Activated CD4-positive, alpha-beta memory T cell treated with anti-CD3 and anti-CD28 coated beads for 36 hours (primary cell): ENCODE results near the gene PPIL1. TPM values are rescaled to one million over a fixed set of nuclear protein-coding genes. Genes with fewer than 3 reads are reported as not detected.

Source experiments
- CTCF ChIA-PET: fragments of 350-600 bp; sonication (Branson Sonifier 250); formaldehyde crosslinking; loops from one replicate; lab custom pipeline; 2021; ENCODE audit warnings: antibody characterized with exemption, inconsistent platforms; lab: Charles Lee
- POLR2A ChIA-PET: fragments of 350-600 bp; sonication (Branson Sonifier 250); formaldehyde crosslinking; loops from one replicate; lab custom pipeline; 2021; ENCODE audit warnings: antibody characterized with exemption; lab: Charles Lee
- DNase-seq: peaks from one replicate; pipeline ENCODE4 v3.0.0-alpha.2; 2020
- H3K27ac Mint-ChIP-seq: one replicate; pipeline ENCODE4 v1.8.0; 2021; ENCODE audit warnings: mixed read lengths
- H3K27me3 Mint-ChIP-seq: one replicate; pipeline ENCODE4 v1.8.0; 2021; ENCODE audit warnings: mixed read lengths
- H3K36me3 Mint-ChIP-seq: one replicate; pipeline ENCODE4 v1.8.0; 2021; ENCODE audit warnings: mixed read lengths
- H3K4me1 Mint-ChIP-seq: one replicate; pipeline ENCODE4 v1.8.0; 2021; ENCODE audit warnings: low read depth, mixed read lengths
- H3K4me3 Mint-ChIP-seq: one replicate; pipeline ENCODE4 v1.8.0; 2021; ENCODE audit warnings: mild to moderate bottlenecking, mixed read lengths
- H3K9me3 Mint-ChIP-seq: one replicate; pipeline ENCODE4 v1.8.0; 2021; ENCODE audit warnings: mixed read lengths
- intact Hi-C: fragments of 100-400 bp; cut with micrococcal nuclease; formaldehyde crosslinking; loops from one replicate; pipeline ENCODE4 v1.15.1; 2023
- total RNA-seq, 2 experiments: library from RNA; stranded (reverse); gene quantifications; one replicate each; pipeline ENCODE4 v1.2.3, GENCODE V29; 2021

The PPIL1 gene
- total RNA-seq, 2 experiments from 2014 or later: 38.5 to 40.6 TPM

GRCh38 chr6:36851626-36852025, 23.0 kb downstream of the PPIL1 start:
- H3K27me3 Mint-ChIP-seq: no peaks in the 10 kb centered on the region

GRCh38 chr6:36851149-36851614, 23.4 kb downstream of the PPIL1 start:
- Mint-ChIP-seq H3K27ac (no peak overlapping the region), H3K27me3 (no peaks in the 10 kb centered on the region), H3K4me3 (no peak overlapping the region), H3K4me1 (no peaks in the 10 kb centered on the region), H3K36me3 (peaks cover 45% of the 10 kb centered on the region), H3K9me3 (peaks cover 13% of the 10 kb centered on the region)
- ChIA-PET POLR2A (interaction anchor here (0.9 kb wide), 1 partner anchor 151 kb away, joined by 3 read pairs; no protein-coding TSS in a partner anchor), CTCF (interaction anchor here (0.6 to 5.2 kb wide), 25 partner anchors 9 to 1621 kb away, joined by 3 to 74 read pairs (median 4); partner anchors contain the start of genes MTCH1 and PPIL1)
- peak; percentile 34 for DNase-seq
- intact Hi-C loops: loop anchor here (1.0 to 2.0 kb wide), 3 partner anchors 68 to 89 kb away; no protein-coding TSS in a partner anchor

More at GRCh38 chr6:36851626-36852025, 23.0 kb downstream of the PPIL1 start:
- CTCF ChIA-PET: interaction anchor here (0.7 to 5.2 kb wide), 24 partner anchors 8 to 166 kb away, joined by 3 to 74 read pairs (median 4); partner anchors contain the start of genes MTCH1 and PPIL1
- POLR2A ChIA-PET: interaction anchor here (0.6 to 0.9 kb wide), 2 partner anchors 9 to 150 kb away, joined by 3 read pairs; no protein-coding TSS in a partner anchor
- H3K4me1 Mint-ChIP-seq: no peaks in the 10 kb centered on the region
- no peak overlapping the region for H3K27ac Mint-ChIP-seq
- H3K4me3 Mint-ChIP-seq: no peak overlapping the region
- peaks cover 13% of the 10 kb centered on the region for H3K9me3 Mint-ChIP-seq
- intact Hi-C loops: loop anchor here (1.0 to 2.0 kb wide), 3 partner anchors 69 to 89 kb away; no protein-coding TSS in a partner anchor
- DNase-seq: no peak
- peaks cover 49% of the 10 kb centered on the region for H3K36me3 Mint-ChIP-seq

- CTCF ChIA-PET: interaction anchor here (1.1 to 5.2 kb wide), 9 partner anchors 10 to 235 kb away, joined by 3 to 74 read pairs (median 8); partner anchors contain the start of gene PPIL1
- DNase-seq: no peak
- Mint-ChIP-seq H3K9me3 (peaks cover 13% of the 10 kb centered on the region), H3K4me1 (no peaks in the 10 kb centered on the region), H3K36me3 (peaks cover 41% of the 10 kb centered on the region), H3K27ac (no peak overlapping the region), H3K27me3 (no peaks in the 10 kb centered on the region), H3K4me3 (no peak overlapping the region)
- intact Hi-C loops: loop anchor here (2.0 kb wide), 1 partner anchor 67 kb away; no protein-coding TSS in a partner anchor
- POLR2A ChIA-PET: no interaction called here
These were observed 24.6 kb downstream of the PPIL1 start for GRCh38 chr6:36850021-36850420.

- no peaks in the 10 kb centered on the region for H3K4me1 Mint-ChIP-seq
- ChIA-PET POLR2A (interaction anchor here (1.1 kb wide), 1 partner anchor 8 kb away, joined by 3 read pairs; no protein-coding TSS in a partner anchor), CTCF (interaction anchor here (1.1 to 5.2 kb wide), 5 partner anchors 25 to 234 kb away, joined by 4 to 74 read pairs (median 8); partner anchors contain the start of gene PPIL1)
- H3K9me3 Mint-ChIP-seq: peaks cover 13% of the 10 kb centered on the region
- H3K36me3 Mint-ChIP-seq: peaks cover 38% of the 10 kb centered on the region
- no peaks in the 10 kb centered on the region for H3K27me3 Mint-ChIP-seq
- intact Hi-C loops: no loop called here
- no peak overlapping the region for H3K27ac Mint-ChIP-seq
- DNase-seq: no peak
- no peak overlapping the region for H3K4me3 Mint-ChIP-seq
These were observed 25.8 kb downstream of the PPIL1 start for GRCh38 chr6:36848658-36849441.

- no peak for DNase-seq
- intact Hi-C loops: no loop called here
- H3K27ac Mint-ChIP-seq: no peak overlapping the region
- peaks cover 30% of the 10 kb centered on the region for H3K36me3 Mint-ChIP-seq
- H3K4me3 Mint-ChIP-seq: no peak overlapping the region
- peaks cover 13% of the 10 kb centered on the region for H3K9me3 Mint-ChIP-seq
- ChIA-PET POLR2A (no interaction called here), CTCF (interaction anchor here (1.0 to 2.1 kb wide), 3 partner anchors 26 to 170 kb away, joined by 3 to 8 read pairs (median 6); partner anchors contain the start of gene PPIL1)
- H3K27me3 Mint-ChIP-seq: no peaks in the 10 kb centered on the region
- no peaks in the 10 kb centered on the region for H3K4me1 Mint-ChIP-seq
These were observed 26.6 kb downstream of the PPIL1 start for GRCh38 chr6:36847991-36848390.

- Mint-ChIP-seq H3K4me3 (no peak overlapping the region), H3K9me3 (peaks cover 13% of the 10 kb centered on the region), H3K27ac (no peak overlapping the region), H3K27me3 (no peaks in the 10 kb centered on the region), H3K4me1 (no peaks in the 10 kb centered on the region), H3K36me3 (peaks cover 26% of the 10 kb centered on the region)
- no peak for DNase-seq
- CTCF ChIA-PET: interaction anchor here (1.0 to 1.7 kb wide), 2 partner anchors 64 to 171 kb away, joined by 3 to 6 read pairs; no protein-coding TSS in a partner anchor
- intact Hi-C loops: no loop called here
- POLR2A ChIA-PET: no interaction called here
These were observed 27.5 kb downstream of the PPIL1 start for GRCh38 chr6:36847152-36847551.

DNA sequence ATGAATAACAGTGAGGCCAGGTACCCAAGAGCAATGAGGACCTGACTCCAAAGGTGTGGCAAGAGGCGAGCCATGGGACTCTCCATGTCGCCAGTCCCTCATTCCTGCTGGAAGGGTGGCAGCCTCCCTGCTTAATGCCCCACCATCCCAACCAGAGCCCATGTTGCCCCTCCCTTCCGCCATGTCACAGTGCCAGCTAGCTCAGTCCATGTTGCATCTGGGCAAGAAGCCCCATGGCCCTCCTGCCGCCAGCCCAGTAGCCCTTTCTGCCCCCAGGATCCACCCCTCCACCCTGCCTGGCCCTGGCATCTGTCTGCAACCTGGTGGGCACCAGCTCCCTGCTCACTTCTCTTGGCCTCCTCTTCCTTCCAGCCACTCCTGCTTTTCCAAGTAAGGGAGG, 29.4 kb downstream of the PPIL1 start:
- intact Hi-C loops: no loop called here
- ChIA-PET POLR2A (no interaction called here), CTCF (no interaction called here)
- H3K9me3 Mint-ChIP-seq: peaks cover 4% of the 10 kb centered on the region
- DNase-seq: no peak
- peaks cover 7% of the 10 kb centered on the region for H3K36me3 Mint-ChIP-seq
- H3K27me3 Mint-ChIP-seq: peaks cover 7% of the 10 kb centered on the region
- H3K4me3 Mint-ChIP-seq: no peak overlapping the region
- no peak overlapping the region for H3K27ac Mint-ChIP-seq
- peaks cover 5% of the 10 kb centered on the region for H3K4me1 Mint-ChIP-seq

GRCh38 chr6:36844232-36845170, 30.1 kb downstream of the PPIL1 start:
- ChIA-PET CTCF (interaction anchor here (0.6 to 0.8 kb wide), 3 partner anchors 8 to 69 kb away, joined by 3 to 4 read pairs (median 3); no protein-coding TSS in a partner anchor), POLR2A (interaction anchor here (0.6 kb wide), 1 partner anchor 458 kb away, joined by 3 read pairs; no protein-coding TSS in a partner anchor)
- intact Hi-C loops: no loop called here
- Mint-ChIP-seq H3K4me3 (no peak overlapping the region), H3K36me3 (peaks cover 1% of the 10 kb centered on the region), H3K27ac (no peak overlapping the region), H3K4me1 (peaks cover 8% of the 10 kb centered on the region), H3K9me3 (no peaks in the 10 kb centered on the region), H3K27me3 (peaks cover 10% of the 10 kb centered on the region)
- DNase-seq: no peak

GRCh38 chr6:36843170-36843569, 31.4 kb downstream of the PPIL1 start:
- no peak for DNase-seq
- Mint-ChIP-seq H3K9me3 (no peaks in the 10 kb centered on the region), H3K27ac (no peak overlapping the region), H3K4me3 (no peak overlapping the region), H3K27me3 (peaks cover 17% of the 10 kb centered on the region), H3K36me3 (no peaks in the 10 kb centered on the region), H3K4me1 (peaks cover 8% of the 10 kb centered on the region)
- intact Hi-C loops: no loop called here
- POLR2A ChIA-PET: no interaction called here
- CTCF ChIA-PET: no interaction called here

- no peak overlapping the region for H3K27ac Mint-ChIP-seq
- CTCF ChIA-PET: no interaction called here
- peaks cover 8% of the 10 kb centered on the region for H3K4me1 Mint-ChIP-seq
- no peaks in the 10 kb centered on the region for H3K9me3 Mint-ChIP-seq
- no peaks in the 10 kb centered on the region for H3K36me3 Mint-ChIP-seq
- peaks cover 22% of the 10 kb centered on the region for H3K27me3 Mint-ChIP-seq
- DNase-seq: no peak
- POLR2A ChIA-PET: no interaction called here
- intact Hi-C loops: no loop called here
- H3K4me3 Mint-ChIP-seq: no peak overlapping the region
These were observed 32.8 kb downstream of the PPIL1 start for GRCh38 chr6:36841756-36842155.
